Measurements from ENCODE around the gene RTTN. TPM values are rescaled to one million over a fixed set of nuclear protein-coding genes. Genes with fewer than 3 reads are reported as not detected.

RTTN gene
- total and polyA plus RNA-seq, 2 donors (not counting 3 experiments of a cell fraction or from before 2014, with no cell fraction given) = 3.1 to 17.4 TPM

DNA sequence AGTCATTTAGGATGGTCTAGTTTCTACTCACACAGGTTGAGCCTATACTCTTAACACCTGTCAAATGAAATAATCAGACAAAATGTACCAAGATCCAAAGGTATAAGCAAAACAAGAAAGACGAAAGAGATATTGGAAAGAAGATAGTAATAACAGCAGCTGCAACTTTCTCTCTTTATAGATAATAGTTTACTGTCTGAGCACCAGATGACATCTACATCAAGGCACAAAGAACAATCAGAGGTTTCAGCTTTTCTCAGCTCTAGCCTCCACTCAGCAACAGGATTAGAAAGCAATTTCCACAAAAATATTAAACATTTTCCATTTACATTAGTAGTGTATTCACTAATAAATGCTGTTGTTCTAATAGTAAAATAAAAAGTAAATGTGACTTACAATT lies 66.3 kb downstream of the RTTN start:
- H4K20me1 ChIP-seq (replicated peaks; ENCODE audit: control insufficient read depth, extremely low read depth, insufficient read depth, low read length) = no peaks in the 10 kb centered on the region
- H2AFZ ChIP-seq (ENCODE audit: low read depth, low read length) = no peak overlapping the region
- POLR2A ChIA-PET = no interaction called here
- no peak overlapping the region for H3K4me3 ChIP-seq (replicated peaks in 1 of 3; ENCODE audit: insufficient read depth in 1 of 3, low read depth in 1 of 3, low read length in 3 of 3)
- intact Hi-C loops (cut with micrococcal nuclease) (no loop called here), dilution Hi-C loops (cut with MboI; ENCODE audit: extremely low pct_ligation_motif_present, low sequenced_read_pairs) (no loop called here)
- TF ChIP-seq, protein P1, sequence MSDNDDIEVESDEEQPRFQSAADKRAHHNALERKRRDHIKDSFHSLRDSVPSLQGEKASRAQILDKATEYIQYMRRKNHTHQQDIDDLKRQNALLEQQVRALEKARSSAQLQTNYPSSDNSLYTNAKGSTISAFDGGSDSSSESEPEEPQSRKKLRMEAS (IDR thresholded peaks at IDR 0.05; ENCODE audit: insufficient read depth, insufficient read length) = no peak
- TF ChIP-seq, protein P2, sequence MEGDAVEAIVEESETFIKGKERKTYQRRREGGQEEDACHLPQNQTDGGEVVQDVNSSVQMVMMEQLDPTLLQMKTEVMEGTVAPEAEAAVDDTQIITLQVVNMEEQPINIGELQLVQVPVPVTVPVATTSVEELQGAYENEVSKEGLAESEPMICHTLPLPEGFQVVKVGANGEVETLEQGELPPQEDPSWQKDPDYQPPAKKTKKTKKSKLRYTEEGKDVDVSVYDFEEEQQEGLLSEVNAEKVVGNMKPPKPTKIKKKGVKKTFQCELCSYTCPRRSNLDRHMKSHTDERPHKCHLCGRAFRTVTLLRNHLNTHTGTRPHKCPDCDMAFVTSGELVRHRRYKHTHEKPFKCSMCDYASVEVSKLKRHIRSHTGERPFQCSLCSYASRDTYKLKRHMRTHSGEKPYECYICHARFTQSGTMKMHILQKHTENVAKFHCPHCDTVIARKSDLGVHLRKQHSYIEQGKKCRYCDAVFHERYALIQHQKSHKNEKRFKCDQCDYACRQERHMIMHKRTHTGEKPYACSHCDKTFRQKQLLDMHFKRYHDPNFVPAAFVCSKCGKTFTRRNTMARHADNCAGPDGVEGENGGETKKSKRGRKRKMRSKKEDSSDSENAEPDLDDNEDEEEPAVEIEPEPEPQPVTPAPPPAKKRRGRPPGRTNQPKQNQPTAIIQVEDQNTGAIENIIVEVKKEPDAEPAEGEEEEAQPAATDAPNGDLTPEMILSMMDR (IDR thresholded peaks at IDR 0.05; ENCODE audit: extremely low read depth in 1 of 2, insufficient read depth in 1 of 2, low read depth in 1 of 2, low read length in 2 of 2) = no peak
- TF ChIP-seq FOS (IDR thresholded peaks at IDR 0.05; ENCODE audit: borderline replicate concordance, insufficient read depth, low read length) = no peak
- no peak for TF ChIP-seq MYC (IDR thresholded peaks at IDR 0.05; ENCODE audit: low read depth, low read length)
- TF ChIP-seq GATA2 (IDR thresholded peaks at IDR 0.05; ENCODE audit: insufficient read depth, insufficient read length, low read depth, low read length) = no peak
- no peak for TF ChIP-seq POLR2A (IDR thresholded peaks at IDR 0.05; ENCODE audit: low read depth, low read length)
- TF ChIP-seq EZH2 (IDR thresholded peaks at IDR 0.05; ENCODE audit: borderline replicate concordance, low read depth, low read length, severe bottlenecking) = no peak
- TF ChIP-seq JUN (IDR thresholded peaks at IDR 0.05; ENCODE audit: borderline replicate concordance, insufficient read depth, insufficient read length, low read depth) = no peak
- TF ChIP-seq POLR2AphosphoS5 (IDR thresholded peaks at IDR 0.05; ENCODE audit: insufficient read depth, low read depth, low read length) = no peak
- H3K27ac ChIP-seq (ENCODE audit: insufficient read depth, low read depth, low read length) = no peak overlapping the region
- H3K4me1 ChIP-seq (ENCODE audit: control insufficient read depth, extremely low read depth, insufficient read depth, low read length) = no peaks in the 10 kb centered on the region
- H3K4me2 ChIP-seq (ENCODE audit: insufficient read depth, low read length) = no peak overlapping the region
- no peak for DNase-seq (ENCODE audit: low read depth, low spot score)
- FAIRE-seq = no peak
- H3K9me3 ChIP-seq (replicated peaks; ENCODE audit: control insufficient read depth, insufficient read depth, low read length) = no peaks in the 10 kb centered on the region
- no peaks in the 10 kb centered on the region for H3K36me3 ChIP-seq (ENCODE audit: control insufficient read depth in 2 of 2, extremely low read depth in 1 of 2, insufficient read depth in 2 of 2, low read length in 2 of 2)
- H3K9me1 ChIP-seq (replicated peaks; ENCODE audit: control insufficient read depth, extremely low read depth, insufficient read depth, low read length) = no peaks in the 10 kb centered on the region
- H3K9ac ChIP-seq (replicated peaks; ENCODE audit: extremely low read depth, insufficient read depth, low read length) = no peak overlapping the region
- no peaks in the 10 kb centered on the region for H3K79me2 ChIP-seq (ENCODE audit: control insufficient read depth, insufficient read depth, low read length)
- BruUV-seq (replicated peaks) = no TSS peak
- no peaks in the 10 kb centered on the region for H3K27me3 ChIP-seq (ENCODE audit: control insufficient read depth in 2 of 2, insufficient read depth in 2 of 2, low read length in 2 of 2)
- CTCF ChIA-PET = interaction anchor here (1.0 kb wide), 1 partner anchor 14 kb away, joined by 3 read pairs; no protein-coding TSS in a partner anchor
